GM19099 (cell line): ENCODE data around the gene ACTL7A.

Experiments
- POLR2A ChIP-seq: IDR thresholded peaks from 3 replicates; pipeline ENCODE4 v1.6.1; 2011; ENCODE audit warnings: low read depth; ENCODE audit not compliant: insufficient read length; ENCODE audit errors: extremely low read depth

Gene ACTL7A

GRCh38 chr9:108894225-108894997 lies 32.3 kb downstream of the ACTL7A start:
- TF ChIP-seq POLR2A, result no peak

- no peak for TF ChIP-seq POLR2A
These were observed 35.4 kb downstream of the ACTL7A start for GRCh38 chr9:108897324-108898096.

- TF ChIP-seq POLR2A, result no peak
These were observed 38.1 kb downstream of the ACTL7A start for GRCh38 chr9:108900176-108900575.

GRCh38 chr9:108903420-108904103 lies 41.5 kb downstream of the ACTL7A start:
- no peak for TF ChIP-seq POLR2A

- TF ChIP-seq POLR2A, result no peak
These were observed 42.1 kb downstream of the ACTL7A start for GRCh38 chr9:108904161-108904560.

- TF ChIP-seq POLR2A, result no peak
These were observed 43.4 kb downstream of the ACTL7A start for GRCh38 chr9:108905494-108905893.

- no peak for TF ChIP-seq POLR2A
These were observed 48.3 kb downstream of the ACTL7A start for GRCh38 chr9:108910402-108910801.

- TF ChIP-seq POLR2A, result no peak
These were observed 48.8 kb downstream of the ACTL7A start for GRCh38 chr9:108910914-108911313.

- TF ChIP-seq POLR2A, result no peak
These were observed 49.8 kb downstream of the ACTL7A start for GRCh38 chr9:108911820-108912219.
